Memory B cell (primary cell): ENCODE results near the gene OR2AE1.

Source experiments
- ATAC-seq: fragments of 150-1000 bp; cut with Tn5 transposase; 2 replicates; pipeline ENCODE4 v1.10.0; 2021; ENCODE audit warnings: low read depth, mild to moderate bottlenecking, moderate library complexity
- DNase-seq, 2 donors: peaks; one replicate each; pipeline ENCODE4 v3.0.0; 2022; ENCODE audit warnings: low spot score in 2 of 2
- H3K27ac Mint-ChIP-seq: one replicate; pipeline ENCODE4 v1.8.0; 2022; ENCODE audit warnings: mild to moderate bottlenecking, moderate library complexity, mixed read lengths
- H3K27me3 Mint-ChIP-seq: one replicate; pipeline ENCODE4 v1.8.0; 2022; ENCODE audit warnings: mixed read lengths
- H3K36me3 Mint-ChIP-seq: one replicate; pipeline ENCODE4 v1.8.0; 2022; ENCODE audit warnings: mild to moderate bottlenecking, mixed read lengths
- H3K4me1 Mint-ChIP-seq: one replicate; pipeline ENCODE4 v1.8.0; 2022; ENCODE audit warnings: mixed read lengths
- H3K4me3 Mint-ChIP-seq: one replicate; pipeline ENCODE4 v1.8.0; 2022; ENCODE audit warnings: mild to moderate bottlenecking, moderate library complexity, mixed read lengths
- H3K9me3 Mint-ChIP-seq: one replicate; pipeline ENCODE4 v1.8.0; 2022; ENCODE audit warnings: mixed read lengths

Gene OR2AE1

GRCh38 chr7:99840136-99840869, 36.5 kb downstream of the OR2AE1 start:
- peaks cover 2% of the 10 kb centered on the region for H3K4me1 Mint-ChIP-seq

GRCh38 chr7:99839287-99840021, 37.4 kb downstream of the OR2AE1 start:
- H3K27ac Mint-ChIP-seq, result no peak overlapping the region
- H3K27me3 Mint-ChIP-seq, result no peaks in the 10 kb centered on the region
- no peaks in the 10 kb centered on the region for H3K9me3 Mint-ChIP-seq
- no peak overlapping the region for H3K4me3 Mint-ChIP-seq
- ATAC-seq (no peak), DNase-seq (no peak)
- H3K36me3 Mint-ChIP-seq, result no peaks in the 10 kb centered on the region
- H3K4me1 Mint-ChIP-seq, result peaks cover 2% of the 10 kb centered on the region

More at GRCh38 chr7:99840136-99840869, 36.5 kb downstream of the OR2AE1 start:
- DNase-seq (no peak), ATAC-seq (no peak)
- no peaks in the 10 kb centered on the region for H3K9me3 Mint-ChIP-seq
- H3K36me3 Mint-ChIP-seq, result no peaks in the 10 kb centered on the region
- no peaks in the 10 kb centered on the region for H3K27me3 Mint-ChIP-seq
- no peak overlapping the region for H3K4me3 Mint-ChIP-seq
- H3K27ac Mint-ChIP-seq, result no peak overlapping the region

GRCh38 chr7:99837649-99838361, 39.0 kb downstream of the OR2AE1 start:
- H3K27ac Mint-ChIP-seq, result peak overlapping the region; percentile 49
- peaks cover 2% of the 10 kb centered on the region for H3K4me1 Mint-ChIP-seq
- DNase-seq, result no peak

DNA sequence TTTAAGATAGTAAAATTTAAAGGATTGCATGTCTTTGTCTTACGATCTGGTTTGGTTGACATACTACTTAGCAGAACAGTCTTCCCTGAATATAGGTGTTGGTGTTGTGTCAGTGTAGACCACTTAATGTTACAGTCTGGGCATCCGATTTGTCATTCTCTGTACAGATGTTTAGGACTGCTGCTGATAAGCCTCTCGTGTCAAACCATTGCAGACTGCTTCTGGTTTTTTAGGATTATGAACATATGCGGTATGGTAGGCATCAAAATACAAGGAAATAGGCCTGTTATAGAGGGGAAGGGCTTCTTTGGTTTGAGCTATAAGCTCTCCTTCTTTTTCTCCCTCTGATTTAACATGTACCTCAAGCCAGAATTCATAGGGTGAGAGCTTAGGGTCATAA, 41.6 kb downstream of the OR2AE1 start:
- no peak for ATAC-seq
- Mint-ChIP-seq H3K4me3 (no peak overlapping the region), H3K9me3 (no peaks in the 10 kb centered on the region), H3K4me1 (peaks cover 2% of the 10 kb centered on the region), H3K27ac (no peak overlapping the region), H3K36me3 (no peaks in the 10 kb centered on the region), H3K27me3 (peaks cover 2% of the 10 kb centered on the region)
- DNase-seq, result no peak

More at GRCh38 chr7:99837649-99838361, 39.0 kb downstream of the OR2AE1 start:
- Mint-ChIP-seq H3K36me3 (no peaks in the 10 kb centered on the region), H3K27me3 (no peaks in the 10 kb centered on the region), H3K4me3 (no peak overlapping the region), H3K9me3 (no peaks in the 10 kb centered on the region)
- peak; percentile 26 for ATAC-seq

DNA sequence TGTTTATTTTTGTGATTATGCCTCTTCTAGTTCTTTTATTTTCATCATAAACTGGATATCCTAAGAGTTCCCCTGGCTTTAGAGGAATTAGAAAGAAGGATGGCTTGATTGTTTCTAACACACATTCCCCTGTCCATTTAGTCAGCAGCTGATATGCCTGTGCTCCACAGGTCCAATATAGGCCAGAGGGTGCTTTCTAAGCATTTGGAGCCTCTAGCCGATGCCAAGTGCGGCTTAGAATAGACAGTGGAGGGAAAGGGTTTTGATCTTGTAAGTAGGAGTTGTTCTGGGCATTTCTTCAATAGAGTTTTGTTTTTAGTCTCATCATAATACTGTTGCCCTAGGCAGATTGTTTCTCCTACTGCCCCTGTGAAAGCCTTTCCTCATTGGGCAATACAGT, 42.5 kb downstream of the OR2AE1 start:
- H3K4me3 Mint-ChIP-seq, result no peak overlapping the region
- H3K36me3 Mint-ChIP-seq, result no peaks in the 10 kb centered on the region
- H3K4me1 Mint-ChIP-seq, result peaks cover 2% of the 10 kb centered on the region
- peaks cover 2% of the 10 kb centered on the region for H3K27me3 Mint-ChIP-seq
- ATAC-seq (no peak), DNase-seq (no peak)
- H3K27ac Mint-ChIP-seq, result no peak overlapping the region
- no peaks in the 10 kb centered on the region for H3K9me3 Mint-ChIP-seq

GRCh38 chr7:99833289-99833877, 43.5 kb downstream of the OR2AE1 start:
- H3K4me3 Mint-ChIP-seq, result no peak overlapping the region
- peaks cover 2% of the 10 kb centered on the region for H3K27me3 Mint-ChIP-seq
- H3K9me3 Mint-ChIP-seq, result no peaks in the 10 kb centered on the region
- H3K36me3 Mint-ChIP-seq, result no peaks in the 10 kb centered on the region
- peaks cover 2% of the 10 kb centered on the region for H3K4me1 Mint-ChIP-seq
- H3K27ac Mint-ChIP-seq, result no peak overlapping the region
- no peak for DNase-seq
- ATAC-seq, result no peak

GRCh38 chr7:99831595-99831994, 45.2 kb downstream of the OR2AE1 start:
- no peaks in the 10 kb centered on the region for H3K4me1 Mint-ChIP-seq
- no peaks in the 10 kb centered on the region for H3K9me3 Mint-ChIP-seq
- ATAC-seq (no peak), DNase-seq (no peak)
- H3K36me3 Mint-ChIP-seq, result no peaks in the 10 kb centered on the region
- H3K27me3 Mint-ChIP-seq, result peaks cover 4% of the 10 kb centered on the region
- H3K27ac Mint-ChIP-seq, result no peak overlapping the region
- no peak overlapping the region for H3K4me3 Mint-ChIP-seq

- Mint-ChIP-seq H3K27ac (no peak overlapping the region), H3K4me3 (no peak overlapping the region), H3K27me3 (peaks cover 4% of the 10 kb centered on the region)
Observed at GRCh38 chr7:99829524-99830160, 47.2 kb downstream of the OR2AE1 start.

DNA sequence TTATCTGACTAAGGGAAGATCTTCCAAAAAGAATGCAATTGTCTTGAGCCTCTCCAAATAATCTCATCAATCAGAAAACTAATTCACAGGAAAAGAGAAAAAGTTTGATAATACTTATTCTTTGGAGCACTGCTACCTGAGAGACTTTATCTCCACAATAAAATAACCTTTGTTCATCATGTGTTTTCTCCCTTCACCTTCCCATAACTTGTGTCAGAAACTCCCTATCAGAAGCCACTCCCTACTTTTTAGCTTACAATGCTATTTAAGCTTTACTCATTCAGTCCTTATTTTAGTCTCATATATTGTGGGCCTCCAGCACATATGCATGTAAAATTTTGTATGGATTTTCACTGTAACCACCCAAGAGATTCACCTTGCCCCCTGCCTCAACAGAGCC, 48.0 kb downstream of the OR2AE1 start:
- H3K4me1 Mint-ChIP-seq, result no peaks in the 10 kb centered on the region
- ATAC-seq, result no peak

More at GRCh38 chr7:99829524-99830160, 47.2 kb downstream of the OR2AE1 start:
- no peaks in the 10 kb centered on the region for H3K36me3 Mint-ChIP-seq
- H3K4me1 Mint-ChIP-seq, result no peaks in the 10 kb centered on the region
- H3K9me3 Mint-ChIP-seq, result no peaks in the 10 kb centered on the region
- DNase-seq (no peak), ATAC-seq (no peak)

DNA sequence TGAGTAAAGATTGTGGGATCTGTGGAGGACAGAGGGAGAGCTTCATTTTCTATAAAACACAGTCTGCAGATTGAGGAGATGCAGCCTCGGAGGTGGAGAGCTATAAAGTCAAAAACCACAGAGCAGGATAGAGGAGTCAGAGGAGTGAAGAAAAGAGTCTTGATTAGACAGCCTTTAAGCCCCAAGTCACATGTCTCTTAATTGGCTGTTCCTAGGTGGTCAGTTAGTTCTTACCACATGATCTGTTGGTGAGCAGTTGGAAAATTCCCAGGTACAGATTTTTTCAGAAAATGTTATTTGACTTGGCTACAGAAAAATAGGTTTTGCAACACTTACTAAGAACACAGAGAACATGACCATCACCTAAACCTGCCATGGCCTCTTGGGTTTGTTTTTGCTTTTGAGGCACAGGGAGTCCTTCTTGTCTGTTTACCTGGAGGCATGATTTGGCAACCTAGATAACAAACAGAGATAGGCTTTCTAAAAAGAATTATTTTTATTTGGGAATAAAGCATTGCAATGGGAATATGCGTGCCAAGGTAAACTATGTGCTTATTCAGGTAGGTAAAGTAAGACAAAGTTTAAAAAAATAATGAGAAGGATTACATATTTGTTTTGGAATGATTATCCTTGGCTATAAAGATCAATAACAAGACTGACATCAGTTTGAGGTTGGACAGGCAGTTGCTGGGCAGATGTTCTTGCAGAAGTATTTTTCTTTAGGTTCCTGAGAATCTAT, 49.6 kb downstream of the OR2AE1 start:
- Mint-ChIP-seq H3K27me3 (peaks cover 4% of the 10 kb centered on the region), H3K9me3 (no peaks in the 10 kb centered on the region), H3K27ac (no peak overlapping the region), H3K4me3 (no peak overlapping the region), H3K4me1 (no peaks in the 10 kb centered on the region), H3K36me3 (no peaks in the 10 kb centered on the region)
- no peak for ATAC-seq
- no peak for DNase-seq

More for the DNA sequence above, 48.0 kb downstream of the OR2AE1 start:
- Mint-ChIP-seq H3K4me3 (no peak overlapping the region), H3K36me3 (no peaks in the 10 kb centered on the region), H3K9me3 (no peaks in the 10 kb centered on the region), H3K27me3 (peaks cover 4% of the 10 kb centered on the region), H3K27ac (no peak overlapping the region)
- DNase-seq, result no peak
